Activated CD4-positive, alpha-beta memory T cell treated with anti-CD3 and anti-CD28 coated beads, Interleukin-2, amount 10 ng/mL, durations not matched to agents 7 days and 5 days (primary cell): Measurements from ENCODE around the gene LRRC74B. TPM values are rescaled to one million over a fixed set of nuclear protein-coding genes. Genes with fewer than 3 reads are reported as not detected.
"Not testable (repeated sequence)": the region's sequence is repeated elsewhere in the genome, so short reads cannot be mapped to it uniquely, and the experiment has no call there.

Experiments
- CTCF ChIA-PET: fragments of 350-600 bp; sonication (Branson Sonifier 250); formaldehyde crosslinking; loops from one replicate; lab custom pipeline; 2021; ENCODE audit warnings: antibody characterized with exemption, inconsistent platforms; lab: Charles Lee
- POLR2A ChIA-PET: fragments of 350-600 bp; sonication (Branson Sonifier 250); formaldehyde crosslinking; loops from one replicate; lab custom pipeline; 2021; ENCODE audit warnings: antibody characterized with exemption; lab: Charles Lee
- DNase-seq: peaks from one replicate; pipeline ENCODE4 v3.0.0-alpha.2; 2020
- H3K27ac Mint-ChIP-seq: one replicate; pipeline ENCODE4 v1.8.0; 2021; ENCODE audit warnings: mild to moderate bottlenecking, mixed read lengths
- H3K27me3 Mint-ChIP-seq: one replicate; pipeline ENCODE4 v1.8.0; 2021; ENCODE audit warnings: mixed read lengths
- H3K36me3 Mint-ChIP-seq: one replicate; pipeline ENCODE4 v1.8.0; 2021; ENCODE audit warnings: low read depth, mixed read lengths
- H3K4me1 Mint-ChIP-seq: one replicate; pipeline ENCODE4 v1.8.0; 2021; ENCODE audit warnings: mixed read lengths
- H3K4me3 Mint-ChIP-seq: one replicate; pipeline ENCODE4 v1.8.0; 2021; ENCODE audit warnings: mild to moderate bottlenecking, mixed read lengths
- H3K9me3 Mint-ChIP-seq: one replicate; pipeline ENCODE4 v1.8.0; 2021; ENCODE audit warnings: mixed read lengths
- total RNA-seq, 2 experiments: library from RNA; stranded (reverse); gene quantifications; one replicate each; pipeline ENCODE4 v1.2.3, GENCODE V29; 2021

Gene LRRC74B
- total RNA-seq, 2 experiments from 2014 or later, result not detected

DNA sequence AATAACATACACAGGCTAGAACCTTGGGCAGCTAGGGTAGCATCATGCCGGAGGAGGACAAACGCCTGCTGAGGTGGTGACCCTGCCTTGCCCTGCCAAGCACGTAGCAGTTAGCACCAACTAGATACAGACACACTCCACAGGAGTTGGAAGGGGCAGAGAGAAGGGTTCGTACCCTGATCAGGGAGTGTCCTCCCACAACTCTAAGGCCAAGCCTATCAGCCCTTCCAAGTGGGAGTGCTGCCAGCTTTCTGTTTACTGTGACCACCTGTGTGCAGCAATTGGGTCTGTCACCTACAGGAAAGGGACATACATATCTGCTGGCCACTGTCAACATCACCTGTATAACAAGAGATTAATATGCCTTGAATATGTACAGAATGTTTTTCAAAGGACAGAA lies 42.0 kb upstream of the LRRC74B start:
- Mint-ChIP-seq H3K36me3 (peaks cover 11% of the 10 kb centered on the region), H3K27me3 (no peaks in the 10 kb centered on the region)

DNA sequence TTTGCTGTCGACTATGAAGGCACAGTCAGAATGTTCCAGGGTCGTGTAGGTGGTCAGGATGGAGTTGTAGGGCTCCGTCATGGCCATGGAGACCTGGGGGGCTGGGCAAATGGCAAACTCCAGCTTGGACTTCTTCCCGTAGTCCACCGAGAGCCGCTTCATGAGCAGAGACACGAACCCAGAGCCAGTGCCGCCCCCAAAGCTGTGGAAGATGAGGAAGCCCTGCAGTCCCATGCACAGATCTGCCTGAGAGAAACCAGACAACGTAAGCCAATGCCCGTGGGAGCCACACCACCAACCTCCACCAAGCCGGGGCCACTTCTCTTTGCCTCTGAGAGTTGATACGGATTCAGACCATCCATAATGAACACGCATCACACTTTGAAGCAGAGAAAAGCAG lies 36.5 kb upstream of the LRRC74B start:
- CTCF ChIA-PET, H3K4me3 Mint-ChIP-seq, DNase-seq, H3K4me1 Mint-ChIP-seq, H3K27ac Mint-ChIP-seq, H3K27me3 Mint-ChIP-seq, H3K9me3 Mint-ChIP-seq, H3K36me3 Mint-ChIP-seq: not testable (repeated sequence)
- POLR2A ChIA-PET, result interaction anchor here (1.3 kb wide), 1 partner anchor 12 kb away, joined by 3 read pairs; no protein-coding TSS in a partner anchor

More for the DNA sequence above, 42.0 kb upstream of the LRRC74B start:
- ChIA-PET CTCF (interaction anchor here (0.7 to 1.7 kb wide), 3 partner anchors 17 to 253 kb away, joined by 3 to 4 read pairs (median 4); partner anchors contain the start of gene CRKL), POLR2A (interaction anchor here (1.0 to 5.5 kb wide), 3 partner anchors 18 to 47 kb away, joined by 3 to 48 read pairs (median 6); partner anchors contain the start of gene LZTR1)
- H3K4me3 Mint-ChIP-seq, result peak overlapping the region; percentile 92
- no peak overlapping the region for H3K27ac Mint-ChIP-seq
- H3K4me1 Mint-ChIP-seq, result peaks cover 32% of the 10 kb centered on the region
- DNase-seq, result no peak
- no peaks in the 10 kb centered on the region for H3K9me3 Mint-ChIP-seq

DNA sequence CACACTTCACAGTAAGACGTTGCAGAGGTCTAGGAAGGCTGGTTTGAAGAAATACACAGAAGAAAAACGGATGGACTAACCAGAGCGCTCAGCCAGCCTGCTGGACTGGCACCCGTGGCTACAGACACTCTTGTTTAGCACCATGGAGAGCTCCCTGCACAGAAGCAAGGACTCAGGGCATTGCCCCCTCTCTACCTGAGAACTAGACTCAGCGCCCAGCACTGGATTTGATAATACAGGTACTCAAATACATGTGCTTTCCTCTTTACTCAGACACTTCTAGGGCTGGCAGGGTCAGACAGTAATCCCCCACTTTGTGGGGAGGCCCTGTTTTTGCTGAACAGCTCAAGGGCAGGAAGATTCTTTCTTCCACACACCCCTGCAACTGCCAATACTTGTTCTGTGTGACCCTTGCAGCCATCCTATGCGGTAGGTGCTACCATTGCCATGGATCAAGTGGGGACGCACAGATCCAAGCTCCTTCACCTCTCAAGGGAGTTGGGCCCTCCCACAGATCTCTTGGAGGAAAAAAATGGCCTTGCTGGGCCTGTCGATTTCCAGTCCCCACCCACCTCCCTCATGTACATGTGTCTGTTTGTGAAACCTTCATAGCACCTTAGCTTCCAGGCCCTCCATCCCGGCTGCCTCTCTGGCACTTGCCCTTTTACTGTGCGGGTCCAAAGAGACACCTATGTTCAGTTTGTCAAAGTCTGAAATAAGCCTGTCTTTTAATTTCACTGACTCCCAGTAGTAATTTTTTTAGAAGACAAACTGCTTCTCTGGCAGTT lies 35.9 kb upstream of the LRRC74B start:
- Mint-ChIP-seq H3K36me3 (no peaks in the 10 kb centered on the region), H3K4me1 (peaks cover 11% of the 10 kb centered on the region), H3K4me3 (no peak overlapping the region), H3K27me3 (no peaks in the 10 kb centered on the region), H3K9me3 (no peaks in the 10 kb centered on the region), H3K27ac (no peak overlapping the region)
- ChIA-PET CTCF (no interaction called here), POLR2A (interaction anchor here (1.3 kb wide), 1 partner anchor 11 kb away, joined by 3 read pairs; no protein-coding TSS in a partner anchor)
- peak; percentile 44 for DNase-seq

DNA sequence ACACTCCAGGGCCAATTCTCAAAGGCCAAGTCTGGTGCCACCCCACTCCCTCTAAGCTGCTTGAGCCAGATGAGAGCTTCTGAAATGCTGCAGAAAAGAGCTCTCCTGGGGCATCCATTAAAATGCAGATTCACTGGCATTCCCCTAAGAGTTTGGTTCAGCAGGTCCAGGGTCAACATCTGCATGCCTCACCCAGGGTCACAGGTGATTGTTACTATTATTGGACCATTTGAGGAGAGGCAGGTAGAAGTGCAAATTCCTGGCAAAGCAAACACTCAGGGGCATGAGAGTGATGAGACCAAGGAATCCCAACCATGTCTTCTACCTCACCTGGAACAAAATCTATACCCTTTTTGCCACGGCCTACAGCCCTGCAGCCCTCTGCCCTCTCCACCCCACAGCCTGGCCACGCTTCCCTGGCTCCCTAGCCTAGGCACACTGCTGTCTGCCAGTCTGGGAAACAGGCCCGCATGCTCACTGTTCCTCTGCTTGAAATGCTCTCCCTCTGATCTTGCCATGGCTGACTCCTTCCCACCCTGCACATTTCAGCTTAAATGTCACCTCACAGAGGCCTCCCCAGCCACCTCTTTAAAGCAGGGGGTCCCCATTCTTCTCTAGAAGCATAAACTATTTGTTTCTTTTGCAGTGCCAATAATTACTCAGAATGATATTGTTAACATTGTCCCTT lies 35.2 kb upstream of the LRRC74B start:
- H3K4me3 Mint-ChIP-seq, result no peak overlapping the region
- H3K9me3 Mint-ChIP-seq, result no peaks in the 10 kb centered on the region
- no peaks in the 10 kb centered on the region for H3K27me3 Mint-ChIP-seq
- ChIA-PET POLR2A (interaction anchor here (1.3 kb wide), 1 partner anchor 10 kb away, joined by 3 read pairs; no protein-coding TSS in a partner anchor), CTCF (no interaction called here)
- peaks cover 14% of the 10 kb centered on the region for H3K4me1 Mint-ChIP-seq
- DNase-seq, result no peak
- no peak overlapping the region for H3K27ac Mint-ChIP-seq
- H3K36me3 Mint-ChIP-seq, result no peaks in the 10 kb centered on the region

DNA sequence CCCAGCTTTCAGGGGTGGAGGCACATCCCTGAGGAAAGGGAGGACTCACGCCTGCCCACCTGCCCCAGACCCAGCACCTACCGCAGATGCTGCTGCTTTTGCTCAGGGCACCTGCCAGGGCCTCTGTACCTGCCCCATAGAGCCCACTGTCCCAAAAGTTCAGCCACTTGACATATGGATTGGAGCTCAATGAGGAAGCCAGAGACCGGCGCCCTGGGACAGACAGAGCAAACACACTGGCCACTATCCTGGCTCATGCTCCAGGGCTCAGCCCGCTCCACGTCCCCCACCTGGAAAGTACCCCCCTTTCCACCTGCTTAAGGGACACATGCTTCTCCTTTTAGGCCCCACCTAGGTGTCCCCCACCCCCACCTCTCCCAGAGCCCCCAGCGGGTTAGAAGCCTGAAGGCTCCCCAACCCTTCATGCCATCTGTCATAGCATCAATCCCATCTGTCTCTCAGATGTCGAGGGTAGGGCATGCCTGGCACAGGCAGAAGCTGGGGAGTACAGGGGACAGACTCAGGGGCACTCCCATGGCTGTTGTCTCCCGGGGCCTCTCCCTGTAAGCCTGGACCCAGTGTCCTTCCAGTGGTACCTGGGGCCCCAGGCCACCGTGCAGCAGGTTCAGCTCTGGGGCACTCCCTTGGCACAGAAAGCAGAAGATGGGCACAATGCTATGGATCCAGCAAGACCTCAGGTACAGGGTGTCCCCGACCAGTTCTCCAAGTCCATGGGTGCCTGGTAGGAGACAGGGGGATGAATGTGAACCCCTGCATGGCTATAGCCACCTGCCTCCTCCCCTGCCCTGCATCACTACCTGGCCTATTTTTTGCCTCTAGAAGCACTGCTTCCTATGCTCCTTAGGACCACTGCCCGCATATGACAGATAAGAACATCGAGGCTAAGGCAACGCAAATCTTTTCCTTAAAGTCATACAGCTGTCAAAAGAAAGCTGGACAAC lies 33.0 kb upstream of the LRRC74B start:
- CTCF ChIA-PET, result interaction anchor here (1.0 kb wide), 1 partner anchor 11 kb away, joined by 4 read pairs; no protein-coding TSS in a partner anchor
- no peak for DNase-seq
- H3K4me3 Mint-ChIP-seq, result no peak overlapping the region
- POLR2A ChIA-PET, result interaction anchor here (1.0 to 2.4 kb wide), 2 partner anchors 10 to 13 kb away, joined by 3 to 12 read pairs; partner anchors contain the start of gene THAP7
- H3K4me1 Mint-ChIP-seq, result peaks cover 15% of the 10 kb centered on the region
- H3K9me3 Mint-ChIP-seq, result no peaks in the 10 kb centered on the region
- no peaks in the 10 kb centered on the region for H3K36me3 Mint-ChIP-seq
- peaks cover 5% of the 10 kb centered on the region for H3K27me3 Mint-ChIP-seq
- H3K27ac Mint-ChIP-seq, result no peak overlapping the region

DNA sequence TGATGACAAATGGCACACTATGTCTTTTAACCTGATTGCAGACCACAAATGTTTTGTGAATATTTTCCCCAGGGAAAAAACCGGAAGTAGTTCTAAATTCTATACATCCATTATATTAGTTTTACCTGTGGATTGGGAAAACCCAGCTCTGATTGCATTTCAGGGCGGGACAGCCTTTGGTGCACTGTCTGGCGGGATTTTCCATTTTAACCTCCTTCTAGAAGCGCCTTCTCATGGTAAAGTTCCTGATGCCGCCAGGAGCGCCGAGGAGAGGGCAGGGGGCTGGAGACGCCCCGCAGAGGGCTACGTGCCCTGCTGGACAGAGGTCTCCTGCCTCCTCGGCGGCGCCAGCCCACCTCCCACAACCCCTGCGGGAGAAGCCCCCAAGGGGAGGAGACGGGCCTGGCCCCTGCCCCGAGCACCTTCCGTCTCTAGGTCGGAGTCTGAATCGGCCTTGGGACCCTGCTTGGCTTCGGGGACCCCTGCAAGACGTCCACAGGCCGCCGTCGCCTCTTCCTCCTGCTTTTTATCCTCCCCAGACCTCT lies 32.0 kb upstream of the LRRC74B start:
- peak overlapping the region; percentile 71 for H3K4me3 Mint-ChIP-seq
- no peaks in the 10 kb centered on the region for H3K9me3 Mint-ChIP-seq
- no peaks in the 10 kb centered on the region for H3K36me3 Mint-ChIP-seq
- no peak for DNase-seq
- CTCF ChIA-PET, result interaction anchor here (1.0 kb wide), 1 partner anchor 10 kb away, joined by 4 read pairs; no protein-coding TSS in a partner anchor
- peaks cover 15% of the 10 kb centered on the region for H3K4me1 Mint-ChIP-seq
- POLR2A ChIA-PET, result interaction anchor here (2.4 kb wide), 1 partner anchor 11 kb away, joined by 12 read pairs; the partner anchor contains the start of gene THAP7
- H3K27ac Mint-ChIP-seq, result no peak overlapping the region
- peaks cover 5% of the 10 kb centered on the region for H3K27me3 Mint-ChIP-seq

DNA sequence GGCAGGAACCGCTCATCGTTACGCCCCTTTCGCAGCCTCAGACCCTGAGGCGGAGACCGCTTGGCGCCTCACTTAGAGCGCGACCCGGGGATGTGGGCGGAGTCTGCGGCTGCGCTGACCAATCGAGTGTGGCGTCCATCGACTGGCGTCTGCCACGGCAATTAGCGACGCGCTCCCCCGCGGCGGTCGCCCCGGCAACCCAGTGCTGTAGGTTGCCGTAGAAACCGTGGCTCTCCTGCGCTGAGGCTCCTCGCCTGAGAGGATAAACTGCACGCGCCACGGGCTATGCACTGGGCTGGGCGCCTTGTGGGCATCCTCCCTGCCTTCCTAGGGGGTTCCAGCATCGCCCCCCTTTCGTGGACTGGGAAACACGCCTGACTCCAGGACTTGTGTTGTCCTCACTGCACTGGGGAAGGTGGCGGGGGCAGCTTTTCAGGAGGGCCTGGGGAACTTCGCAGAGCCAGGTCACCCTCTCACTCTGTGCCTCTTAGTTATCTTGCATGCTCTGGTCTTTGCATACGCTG lies 31.5 kb upstream of the LRRC74B start:
- CTCF ChIA-PET, result no interaction called here
- Mint-ChIP-seq H3K36me3 (no peaks in the 10 kb centered on the region), H3K4me3 (peak overlapping the region; percentile 71), H3K4me1 (peaks cover 15% of the 10 kb centered on the region), H3K27me3 (peaks cover 5% of the 10 kb centered on the region), H3K27ac (no peak overlapping the region), H3K9me3 (no peaks in the 10 kb centered on the region)
- DNase-seq, result peak; percentile 85
- POLR2A ChIA-PET, result interaction anchor here (1.2 to 2.4 kb wide), 3 partner anchors 12 to 32 kb away, joined by 5 to 12 read pairs (median 8); partner anchors contain the start of genes LZTR1 and THAP7

DNA sequence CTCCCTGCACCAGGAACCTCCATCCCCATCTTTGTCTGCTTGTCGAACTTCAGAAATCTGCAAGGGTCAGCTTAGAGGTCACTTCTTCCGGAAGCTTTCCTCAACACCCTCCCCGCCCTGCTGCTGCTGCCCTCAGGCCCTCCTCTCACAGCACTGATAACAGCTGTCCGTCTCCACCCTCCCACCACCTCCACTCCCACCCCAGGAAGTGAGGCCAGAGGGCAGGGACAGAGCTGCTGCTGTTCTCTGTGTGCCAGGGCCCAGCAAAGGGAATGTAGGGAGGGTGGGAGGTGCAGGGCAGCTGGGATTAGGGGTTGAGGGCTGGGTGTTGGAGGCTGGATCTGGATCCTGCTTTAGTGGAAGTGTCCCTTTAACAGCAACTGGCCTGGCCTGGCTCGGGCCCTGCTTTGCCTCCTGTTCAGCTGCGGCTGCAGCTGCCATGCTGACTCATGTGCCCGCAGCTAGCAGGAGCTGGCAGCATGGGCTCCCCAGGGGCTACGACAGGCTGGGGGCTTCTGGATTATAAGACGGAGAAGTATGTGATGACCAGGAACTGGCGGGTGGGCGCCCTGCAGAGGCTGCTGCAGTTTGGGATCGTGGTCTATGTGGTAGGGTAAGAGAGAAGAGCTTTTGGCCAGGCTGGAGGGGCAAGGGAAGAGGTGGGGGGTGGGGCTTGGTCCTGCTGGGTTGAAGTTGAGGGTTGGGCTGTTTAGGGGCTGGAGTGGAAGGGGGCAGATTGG lies 30.9 kb upstream of the LRRC74B start, which contains the start of gene P2RX6:
TSS of gene P2RX6 (plus strand) at position 440 of the 740 bp plus-strand sequence. CDS start at position 450, 10 bp downstream.
- CTCF ChIA-PET, result no interaction called here
- no peak within 1 kb of the TSS for H3K27ac Mint-ChIP-seq
- H3K4me1 Mint-ChIP-seq, result peaks cover 15% of the 10 kb centered on the region
- POLR2A ChIA-PET, result interaction anchor here (1.2 to 2.1 kb wide), 2 partner anchors 13 to 32 kb away, joined by 5 to 8 read pairs; partner anchors contain the start of genes LZTR1 and THAP7
- H3K36me3 Mint-ChIP-seq, result no peaks in the 10 kb centered on the region
- no peak for DNase-seq
- H3K27me3 Mint-ChIP-seq, result peaks cover 5% of the 10 kb centered on the region
- H3K9me3 Mint-ChIP-seq, result no peaks in the 10 kb centered on the region
- peak within 1 kb of the TSS; percentile 71 for H3K4me3 Mint-ChIP-seq

DNA sequence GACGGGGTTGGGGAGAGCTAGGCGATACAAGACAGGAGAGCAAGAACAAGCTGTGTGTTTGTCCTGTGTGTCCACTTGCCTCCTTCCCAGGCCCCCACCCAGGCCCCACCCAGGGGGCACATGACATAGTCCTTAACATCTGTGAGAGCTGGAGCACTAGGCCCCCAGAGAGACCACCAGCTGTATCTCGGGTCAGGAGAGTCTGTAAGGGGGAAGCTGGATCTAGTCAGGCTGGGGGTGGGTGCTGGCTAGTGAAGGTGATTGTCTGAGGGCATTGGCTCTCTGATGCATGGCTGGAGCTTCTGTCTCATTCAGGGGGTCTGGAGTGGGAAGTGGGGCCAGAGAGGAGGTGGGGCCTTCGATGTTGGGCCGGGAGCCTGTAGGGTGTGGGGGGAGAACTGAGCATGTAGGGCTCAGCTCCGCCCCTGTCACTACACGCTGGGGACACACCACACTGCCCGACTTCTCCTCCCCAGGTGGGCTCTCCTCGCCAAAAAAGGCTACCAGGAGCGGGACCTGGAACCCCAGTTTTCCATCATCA lies 30.2 kb upstream of the LRRC74B start:
- no peaks in the 10 kb centered on the region for H3K9me3 Mint-ChIP-seq
- CTCF ChIA-PET, result no interaction called here
- peaks cover 5% of the 10 kb centered on the region for H3K27me3 Mint-ChIP-seq
- POLR2A ChIA-PET, result interaction anchor here (1.2 to 2.1 kb wide), 2 partner anchors 14 to 33 kb away, joined by 5 to 8 read pairs; partner anchors contain the start of genes LZTR1 and THAP7
- H3K36me3 Mint-ChIP-seq, result no peaks in the 10 kb centered on the region
- H3K4me3 Mint-ChIP-seq, result no peak overlapping the region
- no peak for DNase-seq
- H3K4me1 Mint-ChIP-seq, result peaks cover 15% of the 10 kb centered on the region
- H3K27ac Mint-ChIP-seq, result no peak overlapping the region

DNA sequence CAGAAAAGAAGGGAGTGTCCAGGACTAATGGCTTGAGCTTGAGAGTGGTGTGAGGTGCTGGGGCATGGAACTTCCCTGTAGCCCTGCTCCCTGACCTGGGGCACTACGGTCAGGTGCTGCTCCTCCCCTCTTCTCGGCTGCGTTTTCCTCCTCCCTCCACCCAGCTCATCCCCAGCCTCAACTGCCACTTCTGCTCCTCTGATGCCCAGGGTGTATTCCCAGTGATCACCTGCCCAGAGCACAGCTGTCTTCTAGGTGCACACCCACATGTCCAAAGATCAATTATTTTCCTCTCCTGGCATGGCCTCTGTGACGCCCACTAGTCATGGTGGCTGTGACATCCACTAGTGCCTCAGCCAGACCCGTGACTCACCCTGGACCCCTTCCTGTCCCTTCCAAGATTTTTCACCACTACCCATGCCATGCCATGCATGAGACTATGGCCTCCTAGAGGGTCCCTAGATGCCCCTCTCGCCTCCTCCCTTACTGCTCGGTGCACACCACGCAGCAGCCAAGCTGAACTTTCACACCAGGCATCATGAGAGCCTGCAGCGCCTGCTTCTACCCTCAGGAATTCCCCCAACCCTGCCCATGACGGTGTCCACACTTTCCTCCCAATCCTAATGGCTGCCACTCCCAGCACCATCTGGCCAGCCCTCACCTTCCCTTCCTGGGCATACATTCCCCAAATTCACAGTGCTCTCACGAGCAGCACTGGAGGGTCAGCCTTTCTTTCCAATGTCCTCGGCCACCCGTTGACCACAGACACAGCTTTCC lies 28.9 kb upstream of the LRRC74B start:
- no peaks in the 10 kb centered on the region for H3K36me3 Mint-ChIP-seq
- no peaks in the 10 kb centered on the region for H3K9me3 Mint-ChIP-seq
- H3K4me3 Mint-ChIP-seq, result no peak overlapping the region
- CTCF ChIA-PET, result interaction anchor here (0.7 kb wide), 1 partner anchor 54 kb away, joined by 3 read pairs; no protein-coding TSS in a partner anchor
- POLR2A ChIA-PET, result no interaction called here
- H3K4me1 Mint-ChIP-seq, result peaks cover 15% of the 10 kb centered on the region
- H3K27ac Mint-ChIP-seq, result no peak overlapping the region
- no peak for DNase-seq
- peaks cover 5% of the 10 kb centered on the region for H3K27me3 Mint-ChIP-seq
